Islet of Langerhans (tissue), 1 donor: ENCODE results near the gene PEPD.

Experiments used
- FAIRE-seq: peaks from one replicate; lab custom pipeline; 2011; peaks lifted over from hg19 to GRCh38; lab: Jason Lieb, UNC

The PEPD gene

DNA sequence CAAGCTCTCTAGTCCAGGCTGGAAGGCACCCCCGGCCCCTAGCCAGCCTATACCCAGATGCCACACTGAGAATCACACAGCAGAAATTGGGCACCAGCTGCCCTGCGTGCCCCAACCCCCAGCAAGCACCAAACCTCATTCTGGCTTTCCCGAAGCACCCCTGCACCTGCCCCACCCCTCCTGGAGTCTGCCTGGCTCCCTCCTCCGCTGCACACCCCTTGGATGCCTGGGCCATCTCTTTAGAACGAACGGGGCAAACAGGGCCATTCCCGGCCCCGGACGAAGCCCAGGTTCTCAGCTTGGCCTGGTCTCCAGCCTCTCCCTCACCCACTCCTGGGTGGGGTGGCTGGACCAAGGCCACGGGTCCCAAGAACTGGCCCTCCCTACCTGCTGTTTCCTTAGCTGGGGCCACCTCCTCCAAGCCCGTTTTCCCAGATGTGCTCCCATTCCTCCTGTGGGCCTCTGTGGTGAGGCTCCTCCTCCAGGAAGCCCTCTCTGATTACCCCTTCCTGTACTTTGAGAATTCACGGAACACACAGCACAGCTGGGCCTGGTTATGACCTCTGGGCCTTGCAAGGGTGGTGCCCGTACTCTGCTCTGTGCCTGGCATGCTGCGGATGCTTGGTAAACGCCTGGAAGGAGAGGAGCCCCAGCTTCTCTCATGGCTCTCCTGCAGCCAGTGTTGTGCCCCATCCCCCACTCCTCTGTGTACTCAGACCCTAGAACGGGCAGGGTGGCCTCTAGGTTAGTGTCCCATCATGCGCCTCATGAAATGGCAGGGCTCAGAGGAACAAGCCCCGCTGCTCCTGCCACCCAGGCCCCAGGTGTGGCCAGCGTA is 126.6 kb downstream of the PEPD start:
- no peak for FAIRE-seq

DNA sequence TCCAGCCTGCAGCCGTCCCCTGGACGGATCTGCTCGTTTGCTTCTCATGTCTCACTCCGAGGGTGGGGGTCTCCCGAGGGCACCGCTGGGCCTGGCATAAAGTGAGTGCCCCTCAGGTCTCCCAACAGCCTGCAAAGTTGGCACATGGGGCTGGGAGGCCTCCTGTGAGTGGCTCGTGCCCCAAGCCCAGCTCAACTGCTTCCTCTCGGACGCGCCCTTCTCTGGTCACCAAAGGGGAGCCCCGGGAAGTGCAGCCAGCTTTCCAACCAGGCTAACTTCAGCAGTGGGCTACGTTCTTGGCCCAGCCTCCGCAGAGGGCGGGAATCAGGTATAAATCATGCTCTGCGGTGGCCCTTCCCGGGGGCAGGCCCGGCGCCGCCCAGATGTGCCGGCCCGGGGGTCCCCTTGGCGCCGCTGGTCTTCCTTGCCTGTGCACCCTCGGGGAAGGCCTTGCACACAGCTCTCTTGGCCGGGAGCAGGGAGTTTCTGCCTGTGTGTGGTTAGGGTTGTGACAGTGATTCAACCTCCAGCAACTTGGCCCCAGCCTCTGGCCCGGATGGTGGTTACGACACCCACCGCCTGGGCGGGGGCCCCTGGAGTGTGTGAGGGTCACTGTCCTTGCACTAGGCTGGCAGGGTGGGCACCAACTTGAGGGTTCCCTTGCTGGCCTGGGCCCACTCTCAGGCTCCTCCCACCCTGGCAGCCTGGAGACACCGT is 127.4 kb downstream of the PEPD start:
- no peak for FAIRE-seq

DNA sequence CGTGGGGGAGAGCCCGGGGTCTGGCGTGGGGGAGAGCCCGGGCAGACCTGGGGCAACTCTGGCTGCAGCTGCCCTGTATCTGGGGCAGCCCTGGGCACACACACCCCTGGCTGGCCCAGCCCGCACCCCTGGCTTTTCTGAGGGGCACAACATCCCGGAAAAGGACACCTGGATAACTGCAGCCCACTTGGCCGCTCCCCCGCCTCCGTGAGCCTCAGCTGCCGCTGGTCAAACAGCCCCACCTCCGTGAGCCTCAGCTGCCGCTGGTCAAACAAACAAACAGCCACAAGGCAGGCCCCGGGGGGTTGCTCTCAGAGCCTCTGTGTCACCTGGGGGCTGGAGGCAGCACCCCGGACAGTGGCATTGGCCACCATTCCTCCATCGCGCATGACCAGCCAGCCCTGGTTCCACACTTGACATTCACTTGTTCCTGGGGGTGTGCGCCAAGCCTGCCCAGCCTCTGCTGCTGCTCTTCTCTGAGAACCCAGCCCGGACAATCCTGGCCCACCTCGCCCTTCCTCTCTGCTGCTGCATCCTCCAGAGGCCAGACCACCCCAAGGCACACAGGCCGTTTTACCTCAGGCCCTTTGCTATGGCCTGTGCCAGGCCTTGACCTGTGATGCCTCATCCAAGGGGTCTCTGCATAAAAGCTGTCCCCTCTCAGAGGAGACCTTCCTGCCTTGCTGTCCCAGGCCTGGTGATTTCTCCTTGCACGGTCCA is 128.1 kb downstream of the PEPD start:
- no peak for FAIRE-seq

DNA sequence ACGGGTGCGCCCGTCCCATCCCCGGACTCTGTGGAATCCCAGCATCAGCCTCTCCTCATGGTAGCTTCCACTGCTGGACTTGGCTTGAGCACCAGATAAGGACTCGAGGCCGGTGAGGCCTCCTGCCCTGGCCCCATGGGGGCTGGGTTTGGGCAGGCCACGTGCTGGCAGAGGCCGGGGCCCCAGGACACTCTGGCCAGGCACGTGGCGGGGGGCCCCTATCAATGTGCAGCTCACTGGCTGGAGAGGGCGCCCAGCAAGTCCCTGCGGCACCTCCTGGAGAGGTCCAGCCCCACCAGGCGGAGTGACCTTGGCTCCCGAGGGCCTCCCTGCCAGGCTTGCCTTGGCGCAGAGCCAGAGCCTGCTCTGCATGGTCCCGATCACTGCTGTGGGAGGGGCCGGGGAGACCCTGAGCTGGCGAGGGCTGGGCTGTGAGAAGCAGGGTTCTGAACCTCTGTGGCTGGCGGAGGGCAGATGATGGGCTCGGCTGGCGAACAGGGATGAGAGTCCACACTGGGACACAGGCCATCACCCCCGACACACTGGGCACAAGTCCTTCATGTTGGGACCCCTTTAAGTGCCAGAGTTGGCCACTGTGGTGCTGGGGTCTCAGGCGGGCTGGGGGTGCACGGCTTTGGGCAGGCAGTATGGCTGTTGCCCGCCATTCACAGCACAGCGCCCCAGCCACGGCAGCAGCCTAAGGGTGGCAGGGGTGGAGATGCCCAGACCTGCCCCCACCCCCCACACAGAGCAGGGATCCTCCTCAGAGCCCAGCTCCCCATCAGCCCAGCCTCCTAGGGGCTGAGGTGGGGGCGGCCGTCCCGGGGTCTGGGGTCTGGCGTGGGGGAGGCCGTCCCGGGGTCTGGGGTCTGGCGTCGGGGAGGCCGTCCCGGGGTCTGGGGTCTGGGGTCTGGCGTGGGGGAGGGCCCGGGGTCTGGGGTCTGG is 129.0 kb downstream of the PEPD start:
- FAIRE-seq: no peak

DNA sequence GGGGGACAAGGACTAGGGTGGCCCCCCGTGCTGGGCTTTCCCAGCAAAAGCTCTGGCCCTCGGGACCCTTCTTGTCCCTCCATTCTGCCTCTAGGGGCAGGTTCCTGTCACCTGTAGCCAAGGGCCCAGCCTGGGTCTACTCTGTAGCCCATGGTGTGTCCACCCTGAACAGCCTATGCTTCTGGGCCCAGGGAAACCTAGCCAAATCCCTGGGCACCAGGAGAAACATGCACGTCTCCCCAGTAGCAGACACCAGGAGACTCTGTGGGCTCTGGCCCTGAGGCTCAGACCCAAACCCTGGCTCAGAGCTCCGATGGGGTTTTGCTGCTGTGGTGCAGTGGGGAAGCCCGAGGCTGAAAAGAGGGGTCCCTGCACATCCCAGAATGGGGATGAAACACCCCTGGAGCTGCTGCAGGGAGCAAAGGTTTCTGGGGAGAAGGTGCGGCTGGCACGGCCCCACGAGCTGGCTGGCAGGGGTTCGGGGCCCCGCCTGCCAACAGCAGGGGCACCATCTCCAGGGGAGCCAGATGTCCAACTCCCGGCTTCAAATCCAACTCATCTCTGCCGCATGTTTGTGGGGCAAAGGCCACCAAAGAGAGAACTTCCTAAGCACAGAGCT is 129.9 kb downstream of the PEPD start:
- FAIRE-seq: no peak

DNA sequence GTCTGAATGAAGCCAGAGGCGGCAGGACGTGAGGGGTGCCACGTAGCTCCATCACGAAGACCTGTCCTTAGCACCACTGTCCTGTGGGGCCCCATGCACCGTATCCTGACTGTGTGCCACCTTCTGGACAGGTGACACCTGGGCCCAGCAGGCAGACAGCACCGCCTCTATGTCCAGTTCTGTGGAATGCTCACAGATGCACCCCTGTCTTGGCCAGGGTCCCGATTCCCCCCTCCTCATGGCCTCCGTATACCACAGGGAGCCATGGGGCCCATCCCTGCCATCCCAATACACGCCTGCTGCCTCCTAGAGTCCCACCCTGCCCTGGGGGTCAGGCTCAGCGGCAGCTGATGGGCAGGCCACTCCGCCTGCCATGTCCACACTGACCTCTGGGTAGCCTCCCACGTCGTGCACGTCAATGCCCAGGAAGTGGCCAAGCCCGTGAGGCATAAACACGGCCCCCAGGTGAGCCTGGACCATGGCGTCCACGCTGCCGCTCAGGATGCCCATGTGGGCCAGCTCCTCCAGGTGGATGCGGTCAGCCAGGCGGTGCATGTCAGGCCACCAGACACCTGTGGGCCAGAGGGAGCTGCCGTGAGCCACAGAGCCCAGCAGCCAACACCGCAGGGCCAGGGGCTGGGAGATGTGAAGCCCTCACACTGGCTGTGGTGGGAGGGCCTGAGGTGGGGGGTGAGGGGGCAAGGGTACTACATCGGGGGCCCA is 130.5 kb downstream of the PEPD start:
- no peak for FAIRE-seq

DNA sequence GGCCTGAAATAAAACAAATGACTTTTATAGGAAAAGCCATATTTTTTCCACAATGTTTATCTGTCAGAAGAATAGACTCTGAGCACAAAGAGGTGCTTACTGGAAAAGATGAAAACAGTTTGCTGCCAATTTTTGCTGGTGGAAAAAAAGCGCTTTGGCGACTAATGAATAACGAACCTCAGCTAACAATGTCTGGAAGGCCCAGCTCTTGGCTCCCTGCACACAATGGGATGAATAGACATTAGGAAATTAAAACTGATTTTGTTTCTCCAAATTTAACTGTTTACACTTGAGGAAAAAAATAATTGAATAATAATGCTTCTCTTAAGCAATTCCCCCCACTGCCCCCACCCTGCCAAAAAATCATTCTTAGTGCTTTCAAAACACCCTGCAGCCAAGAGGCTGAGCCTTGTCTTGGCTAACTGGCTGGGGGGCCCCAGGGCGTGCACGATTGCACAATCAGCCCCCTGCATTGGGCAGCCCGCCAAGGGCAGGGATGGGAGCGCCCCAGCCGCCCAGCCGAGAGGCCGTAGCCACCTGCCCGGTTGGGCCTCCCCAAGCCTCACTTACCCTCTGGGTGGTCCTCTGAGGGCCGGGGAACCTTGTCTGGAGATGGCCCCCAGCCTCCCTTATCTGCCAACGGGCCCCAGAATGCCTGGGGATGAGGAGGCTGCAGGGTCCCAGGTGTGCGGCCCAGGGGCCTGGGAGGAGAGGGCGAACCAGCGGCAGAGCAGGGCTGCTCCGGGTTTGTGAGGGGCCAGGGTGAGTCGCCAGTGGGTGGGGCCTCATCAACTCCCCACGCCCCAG is 131.3 kb downstream of the PEPD start:
- FAIRE-seq: no peak

DNA sequence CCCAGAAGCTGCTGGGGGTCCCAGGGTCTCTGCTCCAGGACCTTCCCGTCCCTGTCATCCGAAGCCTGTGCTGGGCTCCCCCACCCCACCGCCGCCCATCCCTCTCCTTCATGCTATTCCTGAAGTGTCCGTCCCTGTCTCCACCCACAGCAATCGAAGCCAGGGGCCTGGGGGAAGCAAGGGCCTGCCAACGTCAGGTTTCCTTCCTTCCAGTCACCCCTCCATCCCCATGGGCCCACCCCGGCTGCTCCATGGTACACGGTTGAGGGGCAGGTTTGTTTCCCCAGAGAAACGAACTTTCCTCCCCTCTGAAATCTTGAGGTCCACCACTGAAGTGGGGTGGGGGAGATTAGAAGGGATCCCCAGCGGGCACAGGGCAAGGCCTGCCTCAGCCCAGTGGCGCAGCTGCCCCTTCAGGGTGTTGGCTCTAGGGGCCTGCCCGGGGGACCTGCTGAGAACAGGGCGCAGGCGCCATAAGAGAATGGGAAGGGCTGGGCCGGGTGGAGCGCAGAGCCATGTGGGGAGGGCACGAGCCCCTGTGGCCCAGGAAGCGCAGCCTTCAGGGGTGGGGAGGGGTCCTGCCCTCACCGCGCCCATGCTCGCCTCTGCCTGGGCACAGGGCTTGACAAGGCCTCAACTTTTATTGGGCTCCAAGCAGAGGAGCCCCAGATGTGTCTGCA is 132.0 kb downstream of the PEPD start:
- FAIRE-seq: no peak

DNA sequence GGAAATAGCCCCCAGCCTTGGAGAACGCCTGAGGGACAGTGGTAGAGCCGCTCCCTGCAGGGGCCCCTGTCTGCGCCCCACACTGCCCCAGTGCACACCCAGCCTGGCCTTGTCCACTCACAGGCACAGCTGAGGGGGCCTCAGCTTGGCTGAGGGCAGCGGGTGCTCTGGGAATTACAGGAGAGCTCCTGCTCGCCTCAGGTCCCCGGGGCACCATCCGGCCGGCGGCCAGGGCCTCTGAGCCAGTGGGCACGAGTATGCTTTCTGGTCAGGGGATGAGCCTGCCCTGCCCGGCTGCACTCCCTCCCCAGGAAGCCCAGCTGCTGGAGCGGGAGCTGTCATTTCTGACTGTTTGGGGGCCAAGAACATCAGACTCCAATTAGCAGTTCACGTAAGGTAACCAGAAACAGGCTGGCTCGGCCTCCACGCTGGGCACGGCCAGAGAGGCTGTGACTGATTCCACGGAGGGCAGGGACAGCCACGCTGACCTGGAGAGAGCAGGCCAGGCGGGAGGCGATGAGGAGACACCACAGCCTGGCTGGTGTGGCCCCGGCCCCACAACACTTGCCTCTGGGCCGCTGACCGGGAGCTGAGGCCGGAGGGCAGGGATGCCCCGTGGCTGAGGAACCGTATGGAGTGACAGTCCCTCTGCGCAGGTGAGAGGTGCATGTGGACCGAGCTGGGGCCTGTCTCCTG is 132.7 kb downstream of the PEPD start:
- no peak for FAIRE-seq

DNA sequence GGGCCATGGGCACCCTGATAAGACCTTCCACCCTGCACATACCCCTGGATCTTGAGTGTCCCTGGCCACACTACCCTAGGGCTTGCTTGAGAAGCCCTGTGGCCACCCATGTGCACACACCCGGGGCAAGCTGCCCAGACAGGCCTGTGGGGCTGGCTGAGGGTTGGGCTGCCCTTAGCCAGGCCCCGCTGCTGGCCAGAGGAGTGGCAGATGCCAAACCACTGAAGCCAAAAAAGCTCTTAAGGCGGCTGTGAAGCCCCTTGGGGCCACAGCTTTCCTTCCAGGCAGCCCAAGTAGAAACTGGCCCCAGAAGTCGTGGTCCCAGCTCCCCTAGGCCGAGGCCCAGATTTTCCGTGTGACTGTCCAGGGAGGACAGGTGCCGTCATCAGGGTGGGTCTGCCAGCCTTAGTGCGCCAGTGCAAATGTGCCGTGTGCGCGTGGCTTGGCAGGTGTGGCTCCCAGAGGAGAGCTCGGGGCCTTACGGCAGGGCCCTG is 133.3 kb downstream of the PEPD start:
- FAIRE-seq: no peak

DNA sequence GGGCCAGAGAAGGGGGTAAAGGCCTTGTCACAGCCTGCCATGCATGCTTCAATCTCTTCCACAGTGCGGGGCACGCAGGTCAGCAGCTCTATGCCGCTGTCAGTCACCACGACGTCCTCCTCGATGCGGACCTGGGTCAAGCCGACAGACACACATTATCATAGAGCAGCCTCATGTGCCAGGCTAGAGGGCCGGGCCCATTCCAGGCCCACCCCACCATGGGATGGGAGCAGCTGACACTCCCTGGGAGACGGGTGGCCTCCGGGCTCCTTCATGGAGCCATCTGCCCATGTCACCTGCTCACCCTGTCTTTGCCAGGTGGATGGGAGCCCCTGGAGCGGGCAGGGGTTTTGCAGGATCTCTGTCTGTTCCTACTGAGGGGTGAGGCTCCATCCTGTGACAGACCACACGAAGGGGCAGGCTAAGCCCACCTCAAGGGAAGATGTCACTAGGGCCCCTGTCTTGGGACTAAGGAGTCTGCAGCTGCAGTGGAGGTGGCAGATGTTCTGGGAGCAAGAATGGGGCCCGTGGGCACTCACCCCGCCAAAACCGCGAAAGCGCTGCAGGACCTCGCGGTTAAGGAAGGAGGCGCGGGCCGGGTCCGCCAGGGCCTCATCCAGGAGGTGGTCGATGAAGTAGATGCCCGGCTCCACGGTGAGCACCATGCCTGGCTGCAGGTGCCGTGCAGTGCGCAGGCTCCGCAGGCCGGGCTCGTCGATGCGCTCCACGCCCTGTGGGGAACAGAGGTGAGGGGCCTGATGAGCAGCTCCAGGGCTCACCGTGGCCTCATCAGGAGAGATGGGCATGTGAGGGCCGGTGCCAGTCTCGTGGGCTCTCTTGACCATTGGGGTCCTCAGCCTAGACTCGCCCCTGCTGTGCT is 134.0 kb downstream of the PEPD start:
- FAIRE-seq: no peak

DNA sequence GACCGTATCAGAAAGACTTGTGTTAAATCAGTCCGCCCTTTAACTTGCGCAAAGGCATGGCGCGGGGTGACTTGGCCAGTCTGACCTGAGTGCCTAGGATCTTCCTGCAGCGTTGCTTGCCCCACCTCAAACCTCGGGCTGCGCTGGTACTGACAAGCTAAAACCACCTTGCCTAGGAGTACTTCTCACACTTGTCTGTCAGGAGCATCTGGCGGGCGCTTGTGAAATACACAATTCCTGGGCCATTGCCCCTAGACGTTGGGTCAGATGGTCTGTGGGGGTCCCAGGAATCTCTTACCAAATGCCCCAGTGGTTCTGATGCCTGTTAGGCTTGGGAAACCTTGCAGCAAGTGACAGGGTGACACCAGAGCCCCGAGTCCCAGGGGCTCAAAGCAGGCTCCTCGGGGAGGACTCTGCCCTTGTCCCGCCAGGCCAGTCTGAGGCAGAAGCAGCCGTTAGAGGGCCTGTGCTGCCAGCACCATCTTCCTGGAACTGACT is 135.2 kb downstream of the PEPD start:
- FAIRE-seq: no peak

DNA sequence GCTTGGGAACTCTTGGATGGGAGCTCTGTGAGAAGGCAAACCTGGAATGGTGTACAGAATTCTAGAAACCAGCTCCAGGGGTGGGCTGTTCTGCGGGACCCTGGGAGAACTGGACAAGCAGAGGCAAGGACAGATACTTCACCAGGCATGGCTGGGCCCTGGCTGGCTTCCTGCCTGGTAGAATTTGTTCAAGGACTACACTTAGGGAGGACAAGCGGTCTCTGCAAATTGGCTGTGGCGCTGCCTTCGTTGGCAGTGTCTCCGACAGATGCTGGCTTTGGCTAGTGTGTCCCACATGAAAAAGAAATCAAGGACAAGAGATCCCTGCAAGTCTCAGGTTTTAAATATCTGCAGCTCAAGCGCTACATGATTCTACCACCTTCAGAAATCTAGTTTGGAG is 135.6 kb downstream of the PEPD start:
- no peak for FAIRE-seq

DNA sequence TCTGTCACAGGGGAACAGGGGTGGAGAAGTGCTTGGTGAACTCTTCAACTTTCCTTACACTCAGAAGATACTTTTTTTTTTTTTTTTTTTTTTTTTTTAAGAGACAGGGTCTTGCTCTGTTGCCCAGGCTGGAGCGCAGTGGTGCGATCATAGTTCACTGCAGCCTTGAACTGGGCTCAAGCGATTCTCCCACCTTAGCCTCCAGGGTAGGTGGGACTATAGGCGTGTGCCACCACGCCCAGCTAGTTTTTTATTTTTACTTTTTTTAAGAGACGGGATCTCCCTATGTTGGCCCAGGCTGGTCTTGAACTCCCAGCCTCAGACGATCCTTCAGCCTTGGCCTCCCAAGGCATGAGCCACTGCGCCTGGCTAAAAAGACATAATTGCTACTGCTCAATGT is 136.6 kb downstream of the PEPD start:
- FAIRE-seq: no peak

DNA sequence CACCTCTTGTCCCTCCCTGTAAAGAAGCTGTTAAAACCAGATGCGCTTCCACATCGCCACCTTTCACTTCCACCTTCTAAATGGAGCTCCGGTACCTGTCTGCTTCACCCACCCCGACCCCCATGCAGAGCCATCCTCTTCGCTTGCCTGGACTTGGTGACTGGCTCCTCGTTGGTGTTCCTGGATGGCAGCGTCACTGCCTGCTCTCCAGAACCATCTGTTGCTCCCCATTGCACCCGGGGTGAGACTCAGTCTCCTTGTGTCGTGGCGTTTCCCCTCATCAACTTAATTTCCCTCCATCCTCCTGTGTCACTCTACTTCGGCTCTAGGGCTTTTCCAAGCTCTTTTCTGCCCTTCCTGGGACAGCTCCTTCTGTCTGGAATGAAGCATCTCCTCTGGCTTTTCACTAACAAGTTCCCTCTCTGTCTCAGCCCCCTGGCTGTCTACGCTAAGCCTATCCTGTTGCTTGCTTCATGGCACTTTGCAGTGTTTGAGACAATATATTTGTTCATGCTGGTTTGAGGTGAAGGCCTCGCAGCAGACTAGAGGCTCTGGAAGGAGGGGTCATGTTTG is 137.8 kb downstream of the PEPD start:
- FAIRE-seq: no peak

DNA sequence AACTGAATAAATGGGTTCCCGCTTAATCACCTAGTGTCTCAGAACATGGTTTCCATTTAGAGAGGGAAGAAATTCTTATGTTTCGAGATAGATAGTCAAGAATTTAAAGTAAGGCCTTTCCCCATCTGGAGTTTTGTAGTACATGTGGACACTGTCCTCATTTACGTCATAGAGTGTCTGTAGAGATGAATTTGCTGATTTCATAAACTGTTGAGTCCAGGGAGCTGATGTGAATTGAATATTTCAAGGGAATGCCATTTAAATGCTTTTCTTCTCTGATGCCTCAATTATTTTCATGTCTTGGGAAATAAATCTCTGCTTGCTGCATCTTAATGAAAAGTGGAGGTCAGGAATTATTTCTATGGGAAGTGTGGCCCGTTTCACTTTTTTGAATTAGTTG is 138.6 kb downstream of the PEPD start:
- FAIRE-seq: no peak

DNA sequence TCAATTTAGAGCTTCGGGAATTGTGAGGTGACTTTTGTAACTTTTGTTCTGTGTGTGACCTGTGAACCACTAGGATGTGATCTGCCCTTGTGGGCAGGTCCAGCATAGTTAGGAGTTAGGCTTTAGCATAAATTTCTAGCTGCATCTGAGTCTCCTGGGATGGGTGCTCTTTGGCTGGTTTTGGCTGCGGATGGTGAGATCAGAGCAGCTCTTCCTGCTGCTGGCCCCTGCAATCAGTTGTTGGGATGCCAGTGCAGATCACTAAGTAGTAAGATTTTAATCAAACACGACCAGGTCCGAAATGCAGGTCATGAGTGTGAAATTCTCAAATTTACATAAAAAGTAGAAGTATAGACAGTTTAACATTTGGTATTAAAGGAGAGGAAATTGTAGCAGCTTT is 139.6 kb downstream of the PEPD start:
- FAIRE-seq: no peak
